ENCODE data around the gene MMP25. TPM values are rescaled to one million over a fixed set of nuclear protein-coding genes. Genes with fewer than 3 reads are reported as not detected.
A peak's percentile ranks its signal among the peaks of the same experiment; 100 is the strongest.

MMP25 gene
- total RNA-seq, 4 donors from 2014 or later: 0.30 to 0.81 (median 0.49) TPM; not detected in 1

DNA sequence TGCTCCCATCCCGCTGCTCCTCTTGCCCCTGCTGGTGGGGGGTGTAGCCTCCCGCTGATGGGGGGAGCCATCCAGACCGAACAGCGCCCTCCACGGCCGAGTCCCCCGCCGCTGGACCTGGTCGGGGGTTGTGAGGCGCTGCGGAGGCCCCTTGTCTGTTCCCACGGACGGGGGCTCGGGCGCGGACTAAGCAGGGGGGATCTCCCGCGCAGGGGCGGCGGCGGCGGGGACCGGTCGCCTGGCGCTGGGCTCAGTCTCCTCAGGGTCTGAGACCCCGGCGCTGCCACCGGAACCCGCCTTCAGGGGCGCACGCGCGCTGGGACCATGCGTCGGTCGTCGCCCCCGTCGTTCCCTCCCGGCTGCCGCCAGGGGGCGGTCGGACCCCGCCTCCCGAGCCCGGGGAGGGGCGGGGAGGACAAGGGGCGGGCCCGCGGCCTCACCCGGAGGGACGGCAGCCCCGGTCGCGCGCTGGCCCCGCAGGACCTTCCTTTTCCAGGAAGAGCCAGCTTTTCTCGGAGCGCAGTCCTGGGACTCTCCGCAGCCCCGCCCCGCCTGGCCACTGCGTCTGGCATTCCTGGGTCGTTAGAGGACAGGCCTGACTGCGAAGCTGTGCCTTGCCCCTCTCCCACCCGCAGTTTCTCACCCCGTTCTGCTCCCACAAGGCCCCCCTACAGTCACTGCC, 12.8 kb downstream of the MMP25 start:
- TF ChIP-seq POLR2A (IDR thresholded peaks at IDR 0.05): no peak
- TF ChIP-seq, protein P1, sequence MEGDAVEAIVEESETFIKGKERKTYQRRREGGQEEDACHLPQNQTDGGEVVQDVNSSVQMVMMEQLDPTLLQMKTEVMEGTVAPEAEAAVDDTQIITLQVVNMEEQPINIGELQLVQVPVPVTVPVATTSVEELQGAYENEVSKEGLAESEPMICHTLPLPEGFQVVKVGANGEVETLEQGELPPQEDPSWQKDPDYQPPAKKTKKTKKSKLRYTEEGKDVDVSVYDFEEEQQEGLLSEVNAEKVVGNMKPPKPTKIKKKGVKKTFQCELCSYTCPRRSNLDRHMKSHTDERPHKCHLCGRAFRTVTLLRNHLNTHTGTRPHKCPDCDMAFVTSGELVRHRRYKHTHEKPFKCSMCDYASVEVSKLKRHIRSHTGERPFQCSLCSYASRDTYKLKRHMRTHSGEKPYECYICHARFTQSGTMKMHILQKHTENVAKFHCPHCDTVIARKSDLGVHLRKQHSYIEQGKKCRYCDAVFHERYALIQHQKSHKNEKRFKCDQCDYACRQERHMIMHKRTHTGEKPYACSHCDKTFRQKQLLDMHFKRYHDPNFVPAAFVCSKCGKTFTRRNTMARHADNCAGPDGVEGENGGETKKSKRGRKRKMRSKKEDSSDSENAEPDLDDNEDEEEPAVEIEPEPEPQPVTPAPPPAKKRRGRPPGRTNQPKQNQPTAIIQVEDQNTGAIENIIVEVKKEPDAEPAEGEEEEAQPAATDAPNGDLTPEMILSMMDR (IDR thresholded peaks at IDR 0.05): no peak
- 0 to 1% methylated on average over 14 to 27 of the region's 67 CpGs for WGBS, 2 donors
- DNase-seq (ENCODE audit: low spot score in 2 of 2): peak; percentile 67 to 96
- H3K4me3 ChIP-seq (ENCODE audit: low read depth, poor library complexity, severe bottlenecking): peak overlapping the region; percentile 50
- intact Hi-C loops (cut with DNase I; ENCODE audit: low total_unique reads): no loop called here

DNA sequence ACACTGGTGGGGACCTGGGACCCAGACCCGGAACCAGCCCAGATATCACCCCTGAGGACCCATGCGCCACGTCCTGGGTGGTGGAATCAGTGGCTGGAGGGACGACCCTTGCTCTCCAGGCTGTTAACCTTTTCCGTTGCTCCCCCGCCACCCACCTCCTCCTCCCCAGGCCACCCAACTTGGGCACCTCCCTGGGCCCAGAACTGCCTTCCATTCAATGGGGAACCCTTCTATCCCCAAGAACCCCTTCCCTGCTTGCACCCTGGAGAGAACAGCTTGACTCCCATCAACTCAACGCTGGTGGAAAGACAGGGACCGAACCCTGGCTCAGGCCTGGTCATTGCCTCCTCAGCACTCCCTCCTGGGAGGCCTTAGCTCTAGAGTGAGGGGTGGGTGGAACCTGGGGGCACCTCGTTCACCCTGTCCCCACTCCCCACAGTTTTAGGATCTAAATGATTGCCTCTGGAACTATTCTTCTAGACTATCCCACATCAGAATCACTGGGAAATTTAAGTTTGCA, 13.4 kb downstream of the MMP25 start:
- intact Hi-C loops (cut with DNase I; ENCODE audit: low total_unique reads): no loop called here
- no peak for DNase-seq (ENCODE audit: low spot score in 2 of 2)
- peak overlapping the region; percentile 22 for H3K4me3 ChIP-seq (ENCODE audit: low read depth, poor library complexity, severe bottlenecking)
- WGBS, 2 donors: 54 to 57% methylated on average over 8 to 9 of the region's 9 CpGs
- TF ChIP-seq POLR2A (IDR thresholded peaks at IDR 0.05): no peak
- TF ChIP-seq, protein P1 (IDR thresholded peaks at IDR 0.05): no peak

DNA sequence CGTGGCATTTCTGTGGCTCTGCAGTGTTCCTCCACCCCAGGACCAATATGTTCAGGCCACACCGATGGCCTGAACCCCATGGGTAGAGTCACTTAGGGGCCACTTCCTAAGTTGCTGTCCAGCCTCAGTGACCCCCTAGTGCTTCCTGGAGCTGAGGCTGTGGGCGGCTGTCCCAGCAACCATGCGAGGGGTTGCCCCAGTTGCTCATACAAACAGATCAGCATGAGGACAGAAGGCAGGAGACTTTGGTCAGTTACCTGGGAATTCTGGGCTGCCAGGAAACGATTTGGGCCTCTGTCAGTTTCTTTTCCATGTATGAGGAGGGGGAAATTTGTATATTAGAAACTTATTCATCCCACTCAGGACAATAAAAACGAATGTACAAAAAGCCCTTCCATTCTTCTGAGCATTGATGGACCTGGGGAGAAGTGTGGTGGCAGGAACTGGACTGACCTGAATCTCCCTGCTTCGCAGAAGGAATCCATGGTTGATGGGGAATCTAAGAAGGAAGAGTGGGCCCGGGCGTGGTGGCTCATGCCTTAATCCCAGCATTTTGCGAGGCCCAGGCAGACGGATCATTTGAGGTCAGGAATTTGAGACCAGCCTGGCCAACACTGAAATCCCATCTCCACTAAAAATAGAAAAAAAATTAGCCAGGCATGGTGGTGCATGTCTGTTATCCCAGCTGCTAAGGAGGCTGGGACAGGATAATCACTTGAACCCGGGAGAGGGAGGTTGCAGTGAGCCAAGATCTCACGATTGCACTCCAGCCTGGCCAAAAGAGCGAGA, 14.2 kb downstream of the MMP25 start:
- no peak overlapping the region for H3K4me3 ChIP-seq (ENCODE audit: low read depth, poor library complexity, severe bottlenecking)
- intact Hi-C loops (cut with DNase I; ENCODE audit: low total_unique reads): no loop called here
- TF ChIP-seq, protein P1 (IDR thresholded peaks at IDR 0.05): no peak
- TF ChIP-seq POLR2A (IDR thresholded peaks at IDR 0.05): no peak
- no peak for DNase-seq (ENCODE audit: low spot score in 2 of 2)
- WGBS, 2 donors: 76 to 85% methylated on average over 14 of the region's 14 CpGs

DNA sequence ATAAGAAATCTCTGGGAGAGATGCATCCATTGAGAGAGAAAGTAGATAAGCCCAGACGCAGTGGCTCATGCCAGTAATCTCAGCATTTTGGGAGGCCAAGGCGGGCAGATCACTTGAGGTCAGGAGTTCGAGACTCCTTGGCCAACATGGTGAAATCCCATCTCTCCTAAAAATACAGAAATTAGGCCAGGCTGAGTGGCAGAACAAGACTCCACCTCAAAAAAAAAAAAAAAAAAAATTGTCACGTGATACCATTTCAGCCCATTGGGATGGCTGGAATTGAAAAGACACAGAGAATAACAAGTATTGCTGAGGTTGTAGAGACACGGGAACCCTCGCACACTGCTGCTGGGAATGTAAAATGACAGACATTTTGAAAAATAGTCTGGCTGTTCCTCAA, 16.2 kb downstream of the MMP25 start:
- H3K4me3 ChIP-seq (ENCODE audit: low read depth, poor library complexity, severe bottlenecking): no peak overlapping the region
- WGBS, 2 donors: 91 to 92% methylated on average over 6 of the region's 6 CpGs
- no peak for DNase-seq (ENCODE audit: low spot score in 2 of 2)
- intact Hi-C loops (cut with DNase I; ENCODE audit: low total_unique reads): no loop called here
- TF ChIP-seq, protein P1 (IDR thresholded peaks at IDR 0.05): no peak
- TF ChIP-seq POLR2A (IDR thresholded peaks at IDR 0.05): no peak

DNA sequence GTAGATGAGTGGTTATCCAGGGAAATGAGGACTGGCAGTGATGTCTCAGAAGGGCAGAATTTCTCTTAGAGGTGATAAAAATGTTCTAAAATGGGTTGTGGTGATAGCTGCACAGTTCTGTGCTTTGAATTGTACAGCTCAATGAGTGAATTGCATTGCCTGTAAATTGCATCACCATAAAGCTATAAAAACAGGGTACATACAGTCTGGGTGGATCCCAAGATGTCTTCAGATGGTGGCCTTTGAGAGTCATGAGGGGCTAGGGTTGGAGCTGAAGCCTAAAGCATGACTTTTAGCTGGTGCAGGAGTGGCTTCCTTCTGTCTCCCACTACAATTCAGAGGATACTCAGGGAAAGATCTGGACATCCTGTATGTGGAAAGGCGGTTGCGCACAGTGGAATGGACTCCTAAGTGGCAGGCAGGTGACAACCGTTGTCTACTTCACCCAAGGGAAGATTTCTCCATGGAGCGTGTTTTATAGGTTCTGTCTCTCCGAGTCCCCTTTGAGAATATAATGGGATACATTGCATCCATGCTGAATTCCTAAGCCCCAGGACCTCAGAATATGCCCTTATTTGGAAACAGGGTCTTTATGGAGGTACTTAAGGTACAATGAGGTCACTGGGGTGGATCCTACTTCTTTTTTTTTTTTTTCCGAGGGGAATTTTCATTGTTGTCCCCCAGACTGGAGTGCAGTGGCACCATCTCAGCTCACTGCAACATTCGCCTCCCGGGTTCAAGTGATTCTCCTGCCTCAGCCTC, 17.4 kb downstream of the MMP25 start:
- no peak overlapping the region for H3K4me3 ChIP-seq (ENCODE audit: low read depth, poor library complexity, severe bottlenecking)
- WGBS, 2 donors: 96 to 97% methylated on average over 8 of the region's 8 CpGs
- DNase-seq (ENCODE audit: low spot score in 2 of 2): no peak
- intact Hi-C loops (cut with DNase I; ENCODE audit: low total_unique reads): no loop called here
- no peak for TF ChIP-seq POLR2A (IDR thresholded peaks at IDR 0.05)
- TF ChIP-seq, protein P1 (IDR thresholded peaks at IDR 0.05): no peak

Data from lower leg skin (tissue), 4 donors.